NCI-H1048 (cell line): ENCODE data around the gene CSMD2.

Experiments used
- DNase-seq: peaks from one replicate; lab custom pipeline; 2025; lab: John Stamatoyannopoulos, UW

Gene CSMD2

DNA sequence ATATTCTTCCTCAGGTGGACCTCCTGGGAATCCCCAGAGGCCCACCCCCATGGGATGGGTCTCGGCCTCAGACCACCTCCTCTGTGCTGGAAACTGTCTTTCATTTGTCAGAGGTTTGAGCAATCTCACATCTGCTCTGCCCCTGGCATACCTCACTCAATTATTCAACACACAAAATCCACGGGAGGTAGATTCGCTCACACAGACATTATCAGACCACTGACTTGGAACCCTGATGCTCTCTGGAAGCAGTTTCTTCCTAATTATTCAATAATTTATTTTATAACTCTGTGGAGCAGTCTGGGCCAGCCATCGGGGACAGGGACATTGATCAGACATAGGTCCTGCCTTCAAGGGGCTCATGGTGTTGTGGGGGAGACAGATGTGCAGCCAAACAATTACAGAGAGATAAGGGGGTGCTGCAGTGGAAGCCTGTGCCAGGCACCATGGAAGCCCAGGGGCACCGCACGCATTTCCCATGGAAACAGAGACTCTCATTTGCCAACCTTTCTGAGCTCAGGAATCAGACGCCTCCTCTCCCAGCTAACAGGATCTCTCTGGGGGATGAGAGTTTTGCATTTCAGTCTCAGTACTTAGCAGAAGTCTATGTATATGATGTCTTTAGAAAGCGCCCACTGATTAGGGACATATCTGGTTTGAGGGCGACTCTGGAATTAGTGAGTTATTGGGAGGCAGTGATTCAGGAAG is 204.7 kb downstream of the CSMD2 start:
- DNase-seq: no peak

DNA sequence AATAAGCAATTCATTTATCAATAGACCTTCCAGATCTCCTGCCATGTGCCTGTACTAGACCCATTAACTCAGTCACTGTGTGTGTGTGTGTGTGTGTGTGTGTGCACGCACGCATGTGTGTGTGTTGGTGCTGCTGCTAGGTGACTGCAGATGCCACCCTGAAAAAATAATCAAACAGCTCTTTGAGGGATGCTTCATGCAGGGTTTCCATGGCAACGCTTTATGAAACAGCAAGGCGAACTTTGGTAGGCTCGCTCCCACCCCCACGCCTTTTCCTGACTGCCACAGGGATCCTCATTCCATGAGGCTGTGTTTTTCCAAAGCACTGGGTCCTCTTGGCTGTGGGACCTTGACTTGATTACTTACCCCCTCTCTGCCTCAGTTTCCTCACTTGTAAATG is 207.2 kb downstream of the CSMD2 start:
- DNase-seq: no peak

DNA sequence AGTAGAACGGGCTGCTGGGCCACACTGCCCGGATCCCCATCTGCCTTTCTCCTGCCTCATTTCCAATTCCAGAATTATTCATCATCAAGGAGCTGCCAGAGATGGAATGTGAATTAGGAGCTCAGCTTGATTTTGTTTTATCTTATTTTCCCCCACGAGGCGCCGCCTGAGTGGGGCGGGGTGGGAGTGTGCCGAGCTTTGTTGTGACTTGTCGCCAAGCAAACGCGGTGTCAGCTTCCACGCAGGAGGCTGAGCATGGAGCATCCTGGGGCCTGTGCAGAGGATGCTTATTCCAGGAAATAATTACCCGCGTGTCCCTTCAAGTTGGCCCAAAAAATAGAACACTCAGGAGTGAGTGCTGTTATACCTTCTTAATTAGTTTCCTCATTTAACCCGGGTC is 209.9 kb downstream of the CSMD2 start:
- no peak for DNase-seq

DNA sequence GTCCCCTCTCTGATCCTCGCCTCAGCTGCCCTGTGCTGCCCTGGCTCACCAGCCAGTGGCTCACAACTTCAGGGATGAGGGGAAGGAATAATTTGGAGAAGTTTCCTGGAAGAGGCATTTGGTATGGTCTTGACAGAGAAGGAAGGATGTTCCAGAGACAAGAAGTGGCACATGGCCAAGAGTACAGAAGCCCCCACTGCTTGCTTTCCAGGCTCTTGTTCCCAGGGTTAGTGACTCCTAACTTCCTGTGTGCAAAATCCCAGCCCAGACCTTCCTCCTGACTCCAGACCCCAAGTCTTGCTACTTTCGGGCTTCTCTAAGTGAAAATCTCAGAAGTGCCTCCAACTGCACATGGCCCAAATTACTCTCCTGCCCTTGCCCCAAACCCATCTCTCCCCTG is 215.5 kb downstream of the CSMD2 start:
- no peak for DNase-seq

DNA sequence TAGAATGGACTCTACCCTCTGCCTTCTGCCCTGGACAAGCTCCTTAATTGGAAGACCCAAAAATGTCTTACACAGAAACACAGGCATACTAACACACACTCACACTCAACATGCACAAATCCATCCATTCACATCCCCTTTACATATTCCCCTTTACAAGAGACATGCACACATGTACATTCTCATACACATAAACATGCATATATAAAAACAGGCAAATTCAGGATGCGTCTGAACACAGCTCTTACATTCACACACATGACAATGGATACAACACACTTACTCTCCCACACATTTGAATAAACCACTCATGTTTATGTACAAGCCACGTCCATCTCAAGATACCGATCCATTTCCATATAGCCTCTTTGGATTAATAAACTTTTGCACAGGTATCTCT is 216.7 kb downstream of the CSMD2 start:
- no peak for DNase-seq

DNA sequence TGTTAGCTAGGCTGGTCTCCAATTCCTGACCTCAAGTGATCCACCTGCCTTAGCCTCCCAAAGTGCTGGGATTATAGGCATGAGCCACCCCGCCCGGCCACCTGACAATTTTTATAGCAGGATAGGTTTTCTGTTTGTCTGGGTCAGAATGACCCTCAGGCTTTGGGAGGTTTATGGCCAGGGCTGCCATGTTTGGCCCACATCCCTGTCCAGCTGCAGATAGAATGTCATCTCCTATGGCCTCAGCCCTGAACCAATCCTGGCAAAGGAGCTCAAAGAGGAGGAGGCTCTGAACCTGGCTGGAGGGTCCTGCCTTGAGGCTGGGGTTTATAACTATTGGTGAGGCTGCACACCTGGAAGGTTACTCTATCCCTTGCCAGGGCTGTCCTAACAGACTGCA is 218.2 kb downstream of the CSMD2 start:
- no peak for DNase-seq

DNA sequence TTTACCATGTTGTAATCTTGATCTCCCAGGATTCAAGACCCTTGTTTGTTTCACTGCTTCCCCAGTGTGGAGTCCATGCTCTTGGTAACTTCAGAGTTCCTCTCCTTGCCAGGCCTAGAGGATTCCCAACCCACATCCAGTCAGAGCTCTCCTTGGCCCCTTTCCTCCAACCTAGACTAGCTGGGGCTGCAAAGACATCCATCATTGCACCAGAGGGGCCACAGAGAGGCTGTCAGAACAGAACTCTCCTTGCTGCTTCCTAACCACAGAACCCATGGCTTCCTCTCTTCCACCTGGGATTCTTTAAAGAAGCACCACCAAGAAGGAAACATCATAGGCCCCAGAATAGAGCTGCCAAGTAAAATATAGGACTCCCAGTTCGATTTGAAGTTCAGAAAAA is 220.2 kb downstream of the CSMD2 start:
- no peak for DNase-seq

- no peak for DNase-seq
These were observed 221.1 kb downstream of the CSMD2 start for GRCh38 chr1:33943978-33944377.

DNA sequence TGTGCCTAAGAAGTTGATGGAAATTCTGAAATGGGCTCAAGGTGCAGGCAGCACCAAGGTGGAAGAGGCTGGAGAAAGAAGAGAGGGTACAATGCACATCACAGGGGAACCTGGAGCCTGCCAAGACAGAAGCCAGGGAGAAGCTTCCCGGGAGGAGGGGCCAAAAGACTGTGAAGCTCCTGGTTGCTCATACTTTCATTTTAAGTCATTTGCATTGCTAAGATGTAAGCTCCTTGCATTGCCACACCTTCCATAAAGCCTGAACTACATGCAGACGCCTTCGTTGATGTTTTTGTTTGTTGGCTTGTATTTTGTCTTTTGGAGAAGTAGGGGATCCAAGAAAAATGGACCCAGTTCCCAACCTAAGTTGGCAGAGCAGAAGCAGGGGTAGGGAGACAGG is 232.2 kb downstream of the CSMD2 start:
- DNase-seq: no peak

DNA sequence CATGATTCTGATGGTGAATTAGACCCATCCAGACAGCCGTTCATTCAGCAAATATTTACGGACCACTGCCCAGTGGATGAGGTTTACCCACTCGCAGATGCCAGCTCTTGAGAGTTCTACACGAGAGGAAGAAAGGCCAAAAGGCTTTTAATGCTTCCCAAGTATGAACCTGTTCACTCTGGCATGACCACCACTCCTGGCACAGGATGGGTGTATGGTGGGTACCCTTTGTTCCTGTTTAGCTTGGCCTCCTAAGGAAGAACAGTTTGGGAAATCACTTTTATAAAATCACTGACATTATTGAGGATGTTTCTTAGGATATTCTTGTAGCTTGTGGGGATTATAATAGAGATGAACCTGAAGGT is 233.9 kb downstream of the CSMD2 start:
- no peak for DNase-seq

DNA sequence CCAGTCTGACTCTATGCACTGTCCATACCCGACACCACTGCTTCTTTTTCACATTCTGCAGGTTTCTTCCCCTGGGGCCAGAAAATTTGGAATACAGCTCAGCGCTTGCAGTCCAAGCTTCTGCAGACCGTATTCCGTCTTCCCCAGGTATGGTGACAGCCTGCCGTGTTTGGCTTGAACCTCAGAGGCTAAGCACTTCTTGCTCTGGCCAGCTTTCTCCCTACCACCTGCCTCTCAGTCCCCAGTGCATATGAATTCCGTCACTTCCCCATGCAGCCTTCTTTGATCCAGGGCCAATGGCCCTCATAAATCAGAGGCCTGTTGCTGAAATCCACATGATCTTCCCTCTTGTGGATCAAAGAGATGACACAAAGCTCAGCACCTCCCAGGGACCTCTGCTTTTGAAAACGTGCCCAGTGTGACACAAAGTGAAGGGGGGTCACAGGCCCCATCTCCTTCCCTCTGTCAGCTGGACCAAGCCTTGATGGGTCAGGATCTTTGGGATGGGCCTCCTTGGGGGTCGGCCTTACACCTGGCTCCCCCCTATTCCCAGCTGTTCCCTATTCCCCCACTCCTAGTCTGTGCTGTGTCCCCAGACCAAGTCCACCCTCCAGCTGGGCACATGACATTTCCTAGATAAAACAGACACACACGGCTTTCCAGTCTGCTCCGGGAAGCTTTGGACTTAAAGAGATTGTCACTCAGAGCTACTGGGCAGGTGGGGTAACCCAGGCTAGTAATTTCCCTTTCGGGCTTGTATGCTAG is 234.5 kb downstream of the CSMD2 start:
- no peak for DNase-seq

DNA sequence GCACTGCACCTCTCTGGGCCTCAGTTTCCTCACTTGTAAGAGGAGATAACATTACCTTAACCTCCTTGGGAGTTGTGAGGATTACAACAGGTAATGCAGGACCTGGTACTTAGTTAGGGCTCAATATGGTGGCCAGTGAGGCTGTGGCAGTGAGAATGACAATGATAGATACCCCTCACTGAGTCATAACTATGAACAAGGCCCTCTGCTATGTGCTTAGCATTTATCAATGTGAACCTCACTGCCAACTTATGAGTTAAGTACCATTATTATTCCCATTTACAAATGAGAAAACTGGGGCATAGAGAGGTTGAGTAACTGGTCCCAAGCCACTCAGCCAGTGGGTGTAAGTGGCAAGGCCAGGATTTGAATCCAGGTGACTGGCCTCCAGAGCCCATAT is 236.8 kb downstream of the CSMD2 start:
- no peak for DNase-seq

DNA sequence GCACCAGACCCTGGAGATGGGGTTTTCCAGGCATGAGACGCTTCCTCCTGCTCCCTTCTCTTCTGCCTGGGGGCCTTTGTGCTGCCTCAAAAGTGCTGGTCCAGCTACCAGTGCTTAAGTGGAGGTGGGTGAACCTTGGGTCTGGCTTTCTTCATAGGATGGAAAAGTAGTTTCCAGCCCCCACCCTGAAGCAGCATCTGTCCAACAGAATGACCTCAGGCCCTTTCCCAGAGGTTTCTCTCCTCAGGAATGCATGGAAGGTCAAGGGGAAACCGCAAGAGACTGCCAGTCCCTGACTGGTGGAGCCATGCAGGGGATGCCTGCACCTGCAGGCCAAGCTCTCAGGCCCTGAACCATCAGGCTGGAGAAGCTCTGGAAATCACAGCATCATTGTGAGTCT is 237.3 kb downstream of the CSMD2 start:
- no peak for DNase-seq

- no peak for DNase-seq
These were observed 239.4 kb downstream of the CSMD2 start for GRCh38 chr1:33925586-33925985.

- no peak for DNase-seq
These were observed 243.7 kb downstream of the CSMD2 start for GRCh38 chr1:33921281-33921680.

DNA sequence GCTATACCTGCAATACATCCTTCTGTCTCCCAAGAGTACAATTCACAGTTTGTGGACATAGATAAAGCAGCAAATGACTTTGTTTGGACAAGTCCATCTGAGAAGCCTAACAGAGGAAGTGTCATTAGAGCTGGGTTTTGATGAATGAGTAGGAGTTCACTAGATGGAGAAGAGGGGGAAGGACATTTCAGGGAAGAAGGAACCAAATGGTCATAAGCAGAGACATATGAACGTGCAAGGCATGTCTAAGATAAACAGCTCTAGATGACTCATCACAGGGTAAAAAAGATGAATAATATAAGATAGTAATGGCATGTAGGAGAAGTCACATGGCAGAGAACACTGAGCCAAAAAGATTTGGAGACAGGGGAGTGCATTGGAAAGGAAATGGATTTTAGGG is 246.7 kb downstream of the CSMD2 start:
- no peak for DNase-seq

- DNase-seq: no peak
These were observed 248.2 kb downstream of the CSMD2 start for GRCh38 chr1:33916786-33917185.

DNA sequence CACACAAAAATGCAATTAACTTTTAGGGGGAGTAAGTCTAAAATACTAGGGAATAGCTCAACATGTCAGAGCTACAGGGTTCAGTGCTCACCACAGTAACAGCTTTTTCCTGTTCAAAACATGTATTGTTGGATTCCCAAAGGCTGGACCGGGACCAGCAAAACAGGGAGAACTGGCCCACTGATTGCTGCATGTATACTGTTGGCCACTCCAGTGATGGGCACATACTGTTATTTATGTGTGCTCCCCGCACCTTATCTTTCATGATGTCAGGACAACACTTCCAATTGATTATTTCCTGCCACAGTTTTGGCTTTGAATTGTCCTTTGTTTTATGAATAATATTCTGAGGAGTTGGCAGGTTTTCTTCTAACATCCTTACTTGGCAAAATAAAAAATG is 250.5 kb downstream of the CSMD2 start:
- DNase-seq: no peak

DNA sequence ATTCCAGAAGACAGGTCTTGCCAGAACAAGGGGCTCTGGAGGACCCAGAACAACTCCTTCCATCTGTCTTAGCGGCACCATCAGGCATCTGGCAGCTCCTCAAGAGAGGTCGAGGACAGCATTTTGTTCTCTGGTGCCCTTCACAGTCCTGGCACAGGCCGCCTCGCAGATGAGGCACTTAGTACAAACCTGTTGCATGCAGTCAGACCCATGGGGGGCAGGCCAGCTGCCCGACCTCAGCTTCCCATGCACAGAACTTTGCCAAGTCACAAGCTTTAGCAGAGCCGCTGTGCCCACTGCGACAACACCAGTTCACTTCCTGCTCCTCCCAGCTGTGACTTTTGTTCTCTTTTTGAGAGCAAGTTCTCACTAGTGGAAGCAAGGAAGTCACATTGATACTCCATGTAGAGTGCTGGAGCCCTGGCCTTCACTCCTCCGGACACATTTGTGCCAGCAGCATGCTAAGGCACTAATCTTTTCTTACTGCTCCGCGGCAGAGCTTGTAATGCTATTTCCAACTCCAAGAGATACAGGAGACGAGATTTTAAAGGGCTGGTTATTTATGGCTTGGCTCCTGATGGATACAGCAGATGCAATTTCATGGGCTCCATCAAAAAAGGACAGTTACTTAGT is 256.6 kb downstream of the CSMD2 start:
- no peak for DNase-seq

DNA sequence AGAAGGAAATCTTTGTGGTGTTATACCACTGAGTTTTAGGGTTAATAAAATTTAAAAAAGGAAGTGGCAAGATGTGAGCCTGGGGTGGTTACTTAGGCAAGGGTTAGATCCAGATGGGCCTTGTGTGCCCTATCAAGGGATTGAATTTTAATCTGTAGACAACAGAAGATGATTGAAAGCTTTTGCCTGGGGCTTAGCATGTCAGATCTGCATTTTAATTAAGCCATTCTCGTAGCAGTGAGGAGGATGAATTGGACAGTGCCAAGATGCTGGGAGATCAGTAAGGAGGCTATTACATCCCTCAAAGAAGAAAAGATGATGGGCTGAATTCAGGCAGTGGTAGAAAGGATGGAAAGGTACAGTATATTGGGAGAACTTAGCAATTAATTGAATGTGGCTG is 258.9 kb downstream of the CSMD2 start:
- DNase-seq: no peak

GRCh38 chr1:33905241-33905640 is 259.8 kb downstream of the CSMD2 start:
- no peak for DNase-seq

DNA sequence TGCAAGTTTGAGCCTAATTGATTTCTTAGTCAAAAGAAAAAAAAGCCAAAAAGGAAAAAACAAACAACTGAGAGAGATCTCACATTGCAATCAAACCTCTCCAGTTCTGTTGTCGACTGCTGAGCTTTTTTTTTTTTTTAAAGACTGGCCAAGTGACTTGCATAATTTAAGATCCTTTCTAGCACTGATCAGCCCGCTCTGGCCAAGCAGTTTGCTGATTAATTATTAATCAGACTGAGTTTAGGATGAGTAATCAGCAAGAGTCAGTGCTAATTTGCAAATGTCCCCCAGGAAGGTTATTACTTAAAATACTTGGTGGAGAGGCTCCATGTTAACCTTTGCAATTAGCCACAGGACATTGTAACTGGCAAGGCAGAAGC is 261.8 kb downstream of the CSMD2 start:
- DNase-seq: no peak

- no peak for DNase-seq
These were observed 262.4 kb downstream of the CSMD2 start for GRCh38 chr1:33902486-33903209.
